ENCODE measurements around the gene NALCN.

- TF ChIP-seq POLR2AphosphoS5 (IDR thresholded peaks at IDR 0.05) = no peak
- TF ChIP-seq POLR2A (IDR thresholded peaks at IDR 0.05) = no peak
- no peak for TF ChIP-seq CTCF (IDR thresholded peaks at IDR 0.05)
Observed at GRCh38 chr13:101384929-101385328, 31.4 kb downstream of the NALCN start.
